Measurements from ENCODE around the gene CAST.

CAST gene

DNA sequence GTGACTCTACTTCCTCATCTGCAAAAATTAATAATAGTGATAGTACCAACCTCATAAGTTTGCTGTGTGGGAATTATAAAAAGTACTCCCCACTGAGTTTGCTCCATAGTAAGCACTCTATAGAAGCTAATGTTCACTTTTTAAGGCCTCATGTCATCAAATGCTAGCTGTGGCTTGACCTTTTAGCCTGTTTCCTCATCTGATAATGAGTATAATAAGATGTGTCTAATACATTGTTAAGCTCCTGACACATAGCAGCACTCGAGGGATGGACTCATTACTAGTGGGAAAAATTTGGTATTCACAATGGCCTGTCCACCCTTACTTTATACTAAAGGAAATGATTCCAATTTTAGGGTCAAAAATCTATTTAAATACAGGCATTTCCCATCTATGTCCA, 26.1 kb upstream of the CAST start:
- H3K4me3 ChIP-seq (ENCODE audit: low read length) = no peak overlapping the region
- DNase-seq (ENCODE audit: low read depth) = no peak
- TF ChIP-seq, protein P1, sequence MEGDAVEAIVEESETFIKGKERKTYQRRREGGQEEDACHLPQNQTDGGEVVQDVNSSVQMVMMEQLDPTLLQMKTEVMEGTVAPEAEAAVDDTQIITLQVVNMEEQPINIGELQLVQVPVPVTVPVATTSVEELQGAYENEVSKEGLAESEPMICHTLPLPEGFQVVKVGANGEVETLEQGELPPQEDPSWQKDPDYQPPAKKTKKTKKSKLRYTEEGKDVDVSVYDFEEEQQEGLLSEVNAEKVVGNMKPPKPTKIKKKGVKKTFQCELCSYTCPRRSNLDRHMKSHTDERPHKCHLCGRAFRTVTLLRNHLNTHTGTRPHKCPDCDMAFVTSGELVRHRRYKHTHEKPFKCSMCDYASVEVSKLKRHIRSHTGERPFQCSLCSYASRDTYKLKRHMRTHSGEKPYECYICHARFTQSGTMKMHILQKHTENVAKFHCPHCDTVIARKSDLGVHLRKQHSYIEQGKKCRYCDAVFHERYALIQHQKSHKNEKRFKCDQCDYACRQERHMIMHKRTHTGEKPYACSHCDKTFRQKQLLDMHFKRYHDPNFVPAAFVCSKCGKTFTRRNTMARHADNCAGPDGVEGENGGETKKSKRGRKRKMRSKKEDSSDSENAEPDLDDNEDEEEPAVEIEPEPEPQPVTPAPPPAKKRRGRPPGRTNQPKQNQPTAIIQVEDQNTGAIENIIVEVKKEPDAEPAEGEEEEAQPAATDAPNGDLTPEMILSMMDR (IDR thresholded peaks at IDR 0.05; ENCODE audit: insufficient read depth, low read depth, low read length, missing control alignments) = no peak

DNA sequence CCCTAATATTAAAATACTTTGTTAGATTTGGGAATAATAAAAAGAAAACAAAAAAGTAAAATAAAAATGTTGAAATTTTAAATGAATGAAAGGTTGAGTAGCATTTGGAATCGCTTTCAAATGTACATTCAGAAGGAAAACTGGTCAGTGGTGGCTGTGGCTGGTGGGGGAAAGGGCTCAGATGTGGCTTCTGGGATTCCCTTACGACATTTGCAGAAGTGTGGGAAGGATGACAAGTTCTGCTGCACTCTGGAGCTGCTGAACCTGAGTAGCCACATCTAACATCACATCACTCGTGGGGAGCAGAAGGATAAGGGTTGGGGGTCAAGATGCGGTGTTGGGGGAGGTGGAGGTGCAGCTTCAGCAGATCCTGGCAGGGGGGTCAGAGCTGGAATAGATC, 25.6 kb upstream of the CAST start:
- no peak overlapping the region for H3K4me3 ChIP-seq (ENCODE audit: low read length)
- no peak for DNase-seq (ENCODE audit: low read depth)
- TF ChIP-seq, protein P1 (IDR thresholded peaks at IDR 0.05; ENCODE audit: insufficient read depth, low read depth, low read length, missing control alignments) = no peak

DNA sequence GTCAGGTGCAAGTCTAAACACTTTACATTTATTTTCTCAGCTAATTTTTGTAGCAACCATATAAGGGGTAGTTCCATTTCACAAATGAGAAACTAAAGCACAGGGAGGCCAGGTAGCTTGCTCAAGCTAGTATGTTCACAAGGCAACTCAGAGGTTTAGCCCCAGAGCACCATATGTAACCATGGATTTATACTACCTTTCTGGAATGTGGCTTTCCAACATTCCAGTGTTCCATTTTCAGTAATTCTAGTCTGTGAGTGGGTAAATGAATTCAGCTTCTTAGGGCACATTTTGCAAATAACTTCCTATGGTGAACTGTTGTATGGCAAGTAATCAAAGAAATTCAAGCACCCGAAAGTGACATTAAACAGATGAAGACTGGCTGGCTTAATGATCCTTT, 25.0 kb upstream of the CAST start:
- TF ChIP-seq, protein P1 (IDR thresholded peaks at IDR 0.05; ENCODE audit: insufficient read depth, low read depth, low read length, missing control alignments) = no peak
- H3K4me3 ChIP-seq (ENCODE audit: low read length) = no peak overlapping the region
- peak; percentile 48 for DNase-seq (ENCODE audit: low read depth)

DNA sequence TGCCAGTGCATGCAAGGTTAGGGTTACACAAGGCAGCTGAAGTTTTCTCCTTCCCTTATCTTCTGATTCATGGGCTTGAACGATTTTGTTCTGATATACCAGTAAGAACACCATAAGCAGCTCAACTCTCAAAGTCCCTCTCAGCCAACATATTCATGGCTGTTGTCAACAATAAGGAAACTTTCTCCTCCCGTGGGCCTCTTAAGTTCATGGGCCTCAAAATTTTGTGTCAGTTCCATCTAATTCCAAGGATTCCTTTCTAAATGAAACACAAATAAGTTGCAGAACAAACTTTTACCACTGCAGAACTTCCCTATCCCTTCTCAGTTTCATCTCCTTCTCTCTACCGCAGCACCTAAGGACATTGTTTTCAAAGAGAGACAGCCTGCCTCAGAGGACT, 23.6 kb upstream of the CAST start:
- DNase-seq (ENCODE audit: low read depth) = no peak
- TF ChIP-seq, protein P1 (IDR thresholded peaks at IDR 0.05; ENCODE audit: insufficient read depth, low read depth, low read length, missing control alignments) = no peak
- H3K4me3 ChIP-seq (ENCODE audit: low read length) = no peak overlapping the region

DNA sequence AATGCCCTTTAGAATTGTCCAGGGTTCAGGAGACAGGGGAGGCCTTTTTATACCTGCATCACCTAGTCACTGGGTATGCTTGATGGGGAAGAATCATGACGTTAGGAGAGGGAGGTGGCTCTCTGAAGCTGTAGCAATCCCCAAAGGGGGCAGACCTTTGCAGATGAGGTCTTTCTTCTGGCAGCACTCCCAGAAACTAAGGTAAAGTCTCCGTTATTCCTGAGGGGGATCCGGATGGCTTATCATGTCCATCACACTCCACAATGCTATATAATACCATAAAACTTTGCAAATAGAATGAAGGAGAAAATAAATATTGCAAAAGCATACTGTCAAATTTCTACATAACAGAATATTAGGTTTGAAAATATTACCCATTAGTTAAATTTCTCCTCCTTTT, 21.5 kb upstream of the CAST start:
- no peak for DNase-seq (ENCODE audit: low read depth)
- TF ChIP-seq, protein P1 (IDR thresholded peaks at IDR 0.05; ENCODE audit: insufficient read depth, low read depth, low read length, missing control alignments) = no peak
- H3K4me3 ChIP-seq (ENCODE audit: low read length) = no peak overlapping the region

DNA sequence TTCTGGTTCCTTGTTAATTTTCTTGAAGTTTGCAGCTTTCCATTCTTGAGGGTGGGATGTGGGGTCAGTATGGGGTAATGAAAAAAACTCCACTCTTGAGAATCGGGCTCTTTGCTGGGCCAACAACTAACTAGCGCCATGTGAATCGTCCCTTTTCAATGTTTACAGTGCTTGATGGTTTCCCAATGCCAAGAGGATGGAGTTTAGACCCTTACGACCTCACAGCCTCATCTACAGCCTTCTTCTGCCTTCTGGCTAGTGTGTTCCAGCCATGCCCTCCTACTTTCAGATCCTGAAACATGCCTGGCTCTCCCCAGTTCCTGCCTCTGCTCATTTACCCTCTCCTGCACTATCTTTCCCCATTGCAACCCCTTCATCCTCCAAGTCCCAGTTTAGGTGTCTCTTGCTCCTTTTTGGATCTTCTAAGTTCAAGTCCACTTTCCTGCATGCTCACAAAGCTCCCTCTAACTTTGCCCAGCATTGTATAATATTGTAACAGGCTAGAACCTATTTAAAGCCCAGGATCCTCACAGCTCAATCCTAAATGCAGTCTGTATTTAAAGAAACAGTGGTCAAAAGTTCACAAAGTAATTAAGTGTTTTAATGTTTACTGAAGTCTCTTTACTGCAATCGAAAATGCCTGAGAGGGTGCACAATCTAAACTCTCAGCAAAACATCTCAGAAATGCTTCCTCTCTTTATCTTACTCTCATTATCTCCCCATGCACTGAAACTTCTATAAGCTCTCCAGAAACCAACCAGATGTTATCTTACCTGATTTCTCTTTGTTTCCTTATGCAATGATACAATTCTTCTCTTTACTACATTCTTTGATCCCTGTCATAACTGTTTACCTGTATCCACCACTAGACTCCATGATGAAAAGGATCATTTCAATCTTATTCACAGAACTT, 20.6 kb upstream of the CAST start:
- TF ChIP-seq, protein P1 (IDR thresholded peaks at IDR 0.05; ENCODE audit: insufficient read depth, low read depth, low read length, missing control alignments) = no peak
- H3K4me3 ChIP-seq (ENCODE audit: low read length) = no peak overlapping the region
- DNase-seq (ENCODE audit: low read depth) = no peak

DNA sequence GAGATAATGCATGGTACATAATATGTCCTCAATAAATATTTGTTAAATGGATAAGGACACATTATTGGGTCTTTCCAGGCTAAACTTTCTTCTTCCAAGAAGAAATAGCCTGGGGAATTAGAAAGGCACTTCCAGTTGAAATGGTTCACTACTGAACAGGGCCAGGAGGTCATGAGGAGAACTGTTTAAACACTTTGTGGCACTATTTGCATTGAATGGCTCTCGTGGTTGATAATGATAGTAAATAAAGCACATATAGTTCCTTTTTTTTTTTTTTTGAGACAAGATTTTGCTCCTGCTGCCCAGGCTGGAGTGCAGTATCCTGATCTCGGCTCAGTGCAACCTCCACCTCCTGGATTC, 19.9 kb upstream of the CAST start:
- no peak overlapping the region for H3K4me3 ChIP-seq (ENCODE audit: low read length)
- no peak for DNase-seq (ENCODE audit: low read depth)
- TF ChIP-seq, protein P1 (IDR thresholded peaks at IDR 0.05; ENCODE audit: insufficient read depth, low read depth, low read length, missing control alignments) = no peak
